Hepatocyte (in vitro differentiated cells): ENCODE measurements around the gene PACSIN2.

Experiments
- EZH2 ChIP-seq: fragments of 200-600 bp; sonication (generic); IDR thresholded peaks from 2 replicates; pipeline ENCODE4 v1.6.1; 2016; ENCODE audit warnings: antibody characterized with exemption, mild to moderate bottlenecking, borderline replicate concordance
- EZH2phosphoT487 ChIP-seq: fragments of 200-600 bp; sonication (generic); IDR thresholded peaks from one replicate; pipeline ENCODE4 v1.6.1; 2018; ENCODE audit warnings: antibody characterized with exemption, mild to moderate bottlenecking, low read depth, moderate library complexity; ENCODE audit not compliant: unreplicated experiment, severe bottlenecking
- TF ChIP-seq, protein P1 (sequence below): fragments of 200-600 bp; sonication (generic); IDR thresholded peaks from 2 replicates; pipeline ENCODE4 v1.5.1; 2016; ENCODE audit warnings: antibody characterized with exemption, mild to moderate bottlenecking; ENCODE audit not compliant: poor library complexity

DNA sequence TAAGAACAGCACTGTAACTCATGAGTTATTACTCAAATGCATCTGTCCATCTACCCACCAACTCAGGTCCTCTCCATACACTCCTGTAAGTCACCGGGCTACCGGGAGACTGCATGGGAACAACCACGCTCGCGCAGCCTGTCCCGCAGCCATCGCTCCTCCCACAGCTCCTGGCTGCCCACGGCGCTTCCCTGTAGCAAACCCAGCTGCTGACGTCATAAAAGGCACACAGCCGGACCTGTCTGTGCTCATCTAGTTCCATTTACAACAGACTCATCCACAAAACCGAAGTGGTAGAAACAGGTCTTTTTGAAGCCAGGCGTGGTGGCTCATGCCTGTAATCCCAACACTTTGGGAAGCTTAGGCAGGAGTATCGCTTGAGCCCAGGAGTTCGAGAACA is 23.4 kb upstream of the PACSIN2 start:
- TF ChIP-seq, protein P1, sequence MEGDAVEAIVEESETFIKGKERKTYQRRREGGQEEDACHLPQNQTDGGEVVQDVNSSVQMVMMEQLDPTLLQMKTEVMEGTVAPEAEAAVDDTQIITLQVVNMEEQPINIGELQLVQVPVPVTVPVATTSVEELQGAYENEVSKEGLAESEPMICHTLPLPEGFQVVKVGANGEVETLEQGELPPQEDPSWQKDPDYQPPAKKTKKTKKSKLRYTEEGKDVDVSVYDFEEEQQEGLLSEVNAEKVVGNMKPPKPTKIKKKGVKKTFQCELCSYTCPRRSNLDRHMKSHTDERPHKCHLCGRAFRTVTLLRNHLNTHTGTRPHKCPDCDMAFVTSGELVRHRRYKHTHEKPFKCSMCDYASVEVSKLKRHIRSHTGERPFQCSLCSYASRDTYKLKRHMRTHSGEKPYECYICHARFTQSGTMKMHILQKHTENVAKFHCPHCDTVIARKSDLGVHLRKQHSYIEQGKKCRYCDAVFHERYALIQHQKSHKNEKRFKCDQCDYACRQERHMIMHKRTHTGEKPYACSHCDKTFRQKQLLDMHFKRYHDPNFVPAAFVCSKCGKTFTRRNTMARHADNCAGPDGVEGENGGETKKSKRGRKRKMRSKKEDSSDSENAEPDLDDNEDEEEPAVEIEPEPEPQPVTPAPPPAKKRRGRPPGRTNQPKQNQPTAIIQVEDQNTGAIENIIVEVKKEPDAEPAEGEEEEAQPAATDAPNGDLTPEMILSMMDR, result no peak
- no peak for TF ChIP-seq EZH2phosphoT487
- no peak for TF ChIP-seq EZH2
